ENCODE data around the gene R3HCC1L. TPM values are rescaled to one million over a fixed set of nuclear protein-coding genes. Genes with fewer than 3 reads are reported as not detected.

R3HCC1L gene
- total and polyA plus RNA-seq, 10 of the 15 experiments (the other 5 are each of a cell fraction or from before 2014, with no cell fraction given): 11.3 to 20.3 (median 15.3) TPM

- RAD21 ChIA-PET (ENCODE audit: unreplicated experiment): no interaction called here
- no peaks in the 10 kb centered on the region for H3K36me3 ChIP-seq (ENCODE audit: control insufficient read depth in 2 of 2, insufficient read depth in 2 of 2, low read length in 1 of 2)
- ATAC-seq: no peak
- BruUV-seq (replicated peaks): no TSS peak
- intact Hi-C loops (cut with micrococcal nuclease; ENCODE audit: unreplicated experiment): no loop called here
- no peak for DNase-seq (ENCODE audit: low read depth, low spot score)
- in situ Hi-C loops (cut with MboI): no loop called here
- FAIRE-seq: no peak
- CTCF ChIA-PET: interaction anchor here (1.4 kb wide), 2 partner anchors 25 to 48 kb away, joined by 3 read pairs; no protein-coding TSS in a partner anchor
- no peak overlapping the region for H2AFZ ChIP-seq (ENCODE audit: control insufficient read depth, low read depth, low read length)
- WGBS (ENCODE audit: insufficient coverage, insufficient replicate concordance, low lambda C conversion rate, missing lambda C conversion rate): 46% methylated on average over 1 of the region's 1 CpG
- H4K20me1 ChIP-seq (ENCODE audit: control insufficient read depth, insufficient read depth): no peaks in the 10 kb centered on the region
- no peaks in the 10 kb centered on the region; the same call in none of the 2 replicates for H3K79me2 ChIP-seq (ENCODE audit: control insufficient read depth, insufficient read depth, low read length)
- no peaks in the 10 kb centered on the region for H3K4me1 ChIP-seq (ENCODE audit: control insufficient read depth, insufficient read depth, low read length)
- H3K9me3 ChIP-seq (replicated peaks; ENCODE audit: control insufficient read depth, insufficient read depth, low read length): peaks cover 6% of the 10 kb centered on the region; the same call in 2 of the 3 replicates
- POLR2A ChIA-PET: no interaction called here
- H3K27me3 ChIP-seq (replicated peaks in 1 of 2; ENCODE audit: control insufficient read depth in 2 of 2, insufficient read depth in 2 of 2, low read length in 1 of 2): no peaks in the 10 kb centered on the region
- H3K4me3 ChIP-seq: no peak overlapping the region
- H3K9ac ChIP-seq (ENCODE audit: control insufficient read depth, insufficient read depth, low read length): no peak overlapping the region
- no peak overlapping the region for H3K27ac ChIP-seq (ENCODE audit: control insufficient read depth, insufficient read depth)
- SMC1A ChIA-PET (ENCODE audit: uncharacterized antibody, unreplicated experiment): interaction anchor here (1.1 kb wide), 1 partner anchor 13 kb away, joined by 4 read pairs; no protein-coding TSS in a partner anchor
- H3K4me2 ChIP-seq (ENCODE audit: control insufficient read depth, insufficient read depth): no peak overlapping the region
- peak; percentile 36; the same call in 1 of the 2 replicates for TF ChIP-seq SPI1 (IDR thresholded peaks at IDR 0.05; ENCODE audit: borderline replicate concordance, insufficient read depth, low read depth, low read length)
- TF ChIP-seq HDAC2 (IDR thresholded peaks at IDR 0.05): no peak
These were observed 83.3 kb downstream of the R3HCC1L start for GRCh38 chr10:98217801-98218200.

GRCh38 chr10:98223874-98224273, 89.4 kb downstream of the R3HCC1L start:
- Histone ChIP-seq H3K36me3 (ENCODE audit: control insufficient read depth in 2 of 2, insufficient read depth in 2 of 2, low read length in 1 of 2) (no peaks in the 10 kb centered on the region; a peak in 1 of 4 replicates), H3K9me3 (replicated peaks; ENCODE audit: control insufficient read depth, insufficient read depth, low read length) (peaks cover 9% of the 10 kb centered on the region; the same call in 2 of the 3 replicates), H3K27me3 (replicated peaks in 1 of 2; ENCODE audit: control insufficient read depth in 2 of 2, insufficient read depth in 2 of 2, low read length in 1 of 2) (no peaks in the 10 kb centered on the region), H3K9ac (ENCODE audit: control insufficient read depth, insufficient read depth, low read length) (no peak overlapping the region), H3K79me2 (ENCODE audit: control insufficient read depth, insufficient read depth, low read length) (no peaks in the 10 kb centered on the region; the same call in 1 of the 2 replicates), H4K20me1 (ENCODE audit: control insufficient read depth, insufficient read depth) (no peaks in the 10 kb centered on the region), H3K4me2 (ENCODE audit: control insufficient read depth, insufficient read depth) (no peak overlapping the region), H2AFZ (ENCODE audit: control insufficient read depth, low read depth, low read length) (no peak overlapping the region), H3K27ac (ENCODE audit: control insufficient read depth, insufficient read depth) (no peak overlapping the region), H3K4me1 (ENCODE audit: control insufficient read depth, insufficient read depth, low read length) (no peaks in the 10 kb centered on the region), H3K4me3 (no peak overlapping the region)
- intact Hi-C loops (cut with micrococcal nuclease; ENCODE audit: unreplicated experiment): no loop called here
- ChIA-PET SMC1A (ENCODE audit: uncharacterized antibody, unreplicated experiment) (no interaction called here), POLR2A (no interaction called here), CTCF (no interaction called here), RAD21 (ENCODE audit: unreplicated experiment) (no interaction called here)
- WGBS (ENCODE audit: insufficient coverage, insufficient replicate concordance, low lambda C conversion rate, missing lambda C conversion rate): 100% methylated on average over 6 of the region's 6 CpGs
- ATAC-seq (no peak), FAIRE-seq (no peak), DNase-seq (ENCODE audit: low read depth, low spot score) (no peak)
- in situ Hi-C loops (cut with MboI): no loop called here
- no TSS peak for BruUV-seq (replicated peaks)
- TF ChIP-seq POLR2AphosphoS5 (IDR thresholded peaks at IDR 0.05; ENCODE audit: low read length) (no peak), KLF5 (IDR thresholded peaks at IDR 0.05; ENCODE audit: partially characterized antibody) (no peak), NFYB (IDR thresholded peaks at IDR 0.05; ENCODE audit: insufficient read depth, low read depth, low read length) (no peak), POU2F2 (IDR thresholded peaks at IDR 0.05; ENCODE audit: borderline replicate concordance, low read depth, low read length) (no peak), NRF1 (conservative IDR thresholded peaks at IDR 0.05; ENCODE audit: low read depth, low read length) (no peak), RUNX3 (IDR thresholded peaks at IDR 0.05; ENCODE audit: low read length) (no peak), POLR2AphosphoS2 (IDR thresholded peaks at IDR 0.05; ENCODE audit: low read depth, low read length) (no peak), SRF (IDR thresholded peaks at IDR 0.05; ENCODE audit: low read depth in 2 of 2, low read length in 2 of 2) (no peak), KAT2A (conservative IDR thresholded peaks at IDR 0.05; ENCODE audit: control insufficient read depth, low read depth, low read length) (no peak), PBX3 (IDR thresholded peaks at IDR 0.05; ENCODE audit: insufficient replicate concordance, low read depth, low read length) (no peak), JUNB (IDR thresholded peaks at IDR 0.05) (no peak), TARDBP (IDR thresholded peaks at IDR 0.05; ENCODE audit: borderline replicate concordance) (no peak), IRF4 (IDR thresholded peaks at IDR 0.05; ENCODE audit: low read depth, low read length) (no peak), SMAD1 (IDR thresholded peaks at IDR 0.05; ENCODE audit: low read depth, partially characterized antibody) (no peak), PKNOX1 (IDR thresholded peaks at IDR 0.05) (no peak), ASH2L (IDR thresholded peaks at IDR 0.05; ENCODE audit: borderline replicate concordance, low read depth) (no peak)
